Glomerular visceral epithelial cell (primary cell): Measurements from ENCODE around the gene PPIL1.
"Not testable (repeated sequence)": the region's sequence is repeated elsewhere in the genome, so short reads cannot be mapped to it uniquely, and the experiment has no call there.

Experiments used
- DNase-seq: peaks from one replicate; pipeline ENCODE4 v3.0.0-alpha.2; 2016; ENCODE audit errors: extremely low spot score

PPIL1 gene

DNA sequence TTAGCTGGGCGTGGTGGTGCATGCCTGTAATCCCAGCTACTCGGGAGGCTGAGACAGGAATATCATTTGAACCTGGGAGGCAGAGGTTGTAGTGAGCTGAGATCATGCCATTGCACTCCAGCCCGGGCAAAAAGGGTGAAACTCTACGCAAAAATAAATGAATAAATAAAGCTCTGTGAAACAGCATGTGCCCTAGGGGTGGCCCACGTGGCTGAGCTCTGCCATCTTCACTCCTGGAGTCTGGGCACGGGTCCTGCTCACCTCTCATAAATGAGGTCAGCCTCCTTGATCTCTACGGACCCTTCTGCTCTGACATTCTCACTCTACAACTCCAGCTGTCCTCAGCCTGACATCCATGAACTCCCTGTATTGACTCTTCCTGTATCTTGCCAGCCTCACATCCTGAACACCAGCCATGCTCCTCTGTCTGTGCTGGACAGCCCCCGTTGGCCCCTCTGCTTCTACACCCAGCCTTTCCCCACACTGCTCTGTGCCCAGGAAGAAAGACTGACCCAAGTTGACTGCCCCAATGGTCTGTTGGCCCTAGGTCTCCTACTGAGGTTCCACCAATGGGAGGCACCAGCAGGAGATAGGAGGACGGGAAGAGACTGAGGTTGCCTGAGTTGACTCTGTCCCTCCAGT, 57.3 kb downstream of the PPIL1 start:
- DNase-seq: no peak

DNA sequence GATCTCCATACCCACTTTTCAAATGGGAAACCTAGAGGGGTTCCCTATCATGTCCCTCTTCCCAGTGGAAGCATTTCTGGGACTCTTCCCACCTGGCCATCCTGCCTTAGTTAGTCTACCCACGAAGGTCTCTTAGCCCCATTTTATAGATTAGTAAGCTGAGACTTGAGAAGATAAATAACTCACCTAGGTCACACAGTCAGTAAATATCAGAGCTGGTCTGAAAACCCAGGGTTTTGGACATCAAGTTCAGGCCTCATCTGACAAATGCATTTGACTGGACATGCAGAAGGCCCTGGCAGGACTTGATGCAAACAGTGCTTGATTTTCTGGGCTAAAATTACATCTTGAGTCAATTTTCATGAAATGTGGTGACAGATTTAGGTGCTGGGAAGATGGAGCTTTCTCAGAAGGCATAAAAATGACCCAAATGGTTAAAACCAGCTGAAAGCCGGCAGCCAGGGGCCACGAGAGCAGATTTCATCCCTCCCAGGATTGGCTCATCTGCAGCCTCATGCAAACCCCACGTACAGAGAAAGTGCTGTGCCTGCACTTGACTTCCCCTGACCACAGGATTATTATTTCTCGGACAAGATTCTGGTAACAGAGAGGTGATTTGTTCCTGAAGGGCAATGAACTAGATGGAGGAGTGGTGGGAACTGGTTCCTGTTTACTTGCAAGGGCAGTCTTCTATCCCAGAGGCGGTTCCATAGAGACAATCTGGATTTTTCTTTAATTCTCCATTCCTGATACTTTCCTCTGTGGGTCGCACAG, 58.5 kb downstream of the PPIL1 start:
- no peak for DNase-seq

DNA sequence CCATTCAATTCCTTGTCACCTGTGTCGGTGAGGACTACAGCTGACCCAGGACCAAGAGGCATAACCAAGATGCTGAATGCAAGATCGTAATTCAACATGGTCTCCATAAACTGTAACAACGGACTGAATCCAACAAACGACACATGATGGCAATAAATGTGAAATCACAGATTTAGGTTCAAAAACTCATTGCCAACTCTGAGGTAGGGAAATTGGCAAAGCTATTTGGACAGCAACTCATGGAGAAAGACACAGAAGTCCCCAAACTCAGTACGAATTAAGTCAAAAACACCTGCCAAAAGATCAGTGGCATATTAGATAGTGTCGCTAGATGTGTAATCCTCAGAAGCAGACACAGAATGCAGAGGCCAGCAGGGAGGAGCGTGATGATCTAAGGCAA, 60.4 kb downstream of the PPIL1 start:
- DNase-seq: no peak

- DNase-seq: no peak
These were observed 61.1 kb downstream of the PPIL1 start for GRCh38 chr6:36813526-36813925.

DNA sequence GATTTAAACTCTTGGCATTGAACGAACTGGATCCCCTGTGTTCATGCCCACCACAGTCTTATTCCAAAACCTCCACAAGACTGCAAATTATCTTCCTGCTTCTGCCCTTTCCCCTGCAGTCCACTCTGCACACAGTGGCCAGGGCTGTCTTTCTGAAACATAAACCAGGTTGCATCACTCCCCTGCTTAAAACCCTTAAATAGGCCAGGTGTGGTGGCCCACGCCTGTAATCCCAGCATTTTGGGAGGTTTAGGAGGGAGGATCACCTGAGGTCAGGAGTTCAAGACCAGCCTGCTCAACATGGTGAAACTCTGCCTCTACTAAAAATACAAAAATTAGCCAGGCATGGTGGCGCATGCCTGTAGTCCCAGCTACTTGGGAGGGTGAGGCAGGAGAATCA, 61.6 kb downstream of the PPIL1 start:
- not testable (repeated sequence) for DNase-seq

- DNase-seq: no peak
These were observed 64.4 kb downstream of the PPIL1 start for GRCh38 chr6:36809941-36810803.

DNA sequence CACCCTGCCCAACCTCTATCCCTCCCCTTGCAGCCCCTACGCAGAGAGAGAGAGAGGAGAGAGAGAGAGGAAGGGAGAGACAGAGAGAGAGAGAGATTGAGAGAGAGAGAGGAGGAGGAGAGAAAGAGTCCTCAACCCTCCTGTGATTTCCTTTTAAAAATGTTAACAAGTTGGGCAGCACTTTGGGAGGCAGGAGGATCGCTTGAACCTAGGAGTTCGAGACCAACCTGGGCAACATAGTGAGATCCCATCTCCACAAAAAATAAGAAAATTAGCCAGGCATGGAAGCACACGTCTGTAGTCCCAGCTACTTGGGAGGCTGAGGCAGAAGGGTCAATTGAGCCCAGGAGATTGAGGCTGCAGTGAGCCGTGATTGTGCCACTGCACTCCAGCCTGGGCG, 65.4 kb downstream of the PPIL1 start:
- DNase-seq: no peak

GRCh38 chr6:36808634-36809033, 66.0 kb downstream of the PPIL1 start:
- no peak for DNase-seq

DNA sequence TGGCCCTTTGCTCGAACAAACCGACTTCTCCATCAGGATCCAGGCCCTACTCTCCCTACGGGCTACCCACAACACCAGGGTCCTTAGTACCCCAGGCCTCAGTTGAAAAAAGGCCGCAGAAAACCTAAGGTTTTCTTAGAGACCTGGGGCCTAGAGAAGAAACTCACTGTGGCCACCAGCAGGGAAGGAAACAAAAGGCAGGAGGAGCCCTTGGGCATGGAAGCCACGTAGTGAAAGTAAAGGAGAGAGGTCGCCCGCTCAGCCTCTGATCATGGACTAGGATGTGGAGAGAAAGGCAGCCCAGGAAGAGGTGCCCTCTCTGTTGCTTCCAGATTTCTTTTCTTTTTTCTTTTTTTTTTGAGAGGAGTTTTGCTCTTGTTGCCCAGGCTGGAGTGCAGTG, 66.9 kb downstream of the PPIL1 start:
- no peak for DNase-seq

GRCh38 chr6:36807143-36807542, 67.5 kb downstream of the PPIL1 start:
- no peak for DNase-seq

- DNase-seq: no peak
These were observed 68.7 kb downstream of the PPIL1 start for GRCh38 chr6:36805917-36806316.

DNA sequence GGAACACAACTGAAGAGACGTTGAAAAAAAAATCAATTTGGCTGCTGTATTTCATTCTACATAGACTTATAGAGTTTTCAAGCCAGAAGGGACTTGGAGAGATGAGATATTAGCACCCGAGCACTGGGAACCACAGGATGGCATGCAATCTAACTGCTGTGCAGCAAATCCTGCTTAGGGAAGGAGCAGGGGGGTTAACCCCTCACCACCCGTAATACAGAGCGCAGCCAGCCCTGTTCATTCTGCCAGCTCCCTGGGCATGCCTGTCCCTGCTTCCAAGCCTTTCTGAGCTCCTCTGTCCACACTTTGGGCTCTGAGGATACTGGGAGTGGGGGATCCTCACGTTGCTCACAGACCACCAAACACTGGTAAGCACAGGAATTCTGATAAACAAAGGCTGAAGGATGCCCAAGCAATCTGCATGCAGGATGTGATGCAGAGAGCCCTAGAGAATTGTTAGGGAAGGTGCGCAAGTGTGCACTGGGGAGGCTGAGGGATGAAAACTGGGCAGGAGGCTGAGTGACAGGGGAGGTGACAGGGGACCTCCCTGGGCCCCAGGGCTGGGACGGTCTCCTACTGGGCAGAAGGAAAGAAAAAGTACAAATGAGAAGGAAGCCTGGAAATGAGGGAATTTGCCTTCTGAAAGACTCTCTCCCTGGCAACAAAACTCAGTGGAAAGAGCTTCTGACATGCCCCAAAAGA, 69.4 kb downstream of the PPIL1 start:
- no peak for DNase-seq
